VCaP (cell line): ENCODE measurements around the gene SOX18.
A peak's percentile ranks its signal among the peaks of the same experiment; 100 is the strongest.

Experiments
- H3K27ac ChIP-seq: fragments of 450-650 bp; 2 replicates; pipeline ENCODE4 v1.5.1; 2017
- CTCF ChIP-seq: fragments of 450-650 bp; conservative IDR thresholded peaks from 2 replicates; pipeline ENCODE4 v1.5.1; 2017; ENCODE audit warnings: mild to moderate bottlenecking, moderate library complexity

Gene SOX18

GRCh38 chr20:64032706-64033624 lies 16.5 kb downstream of the SOX18 start:
- TF ChIP-seq CTCF = no peak
- no peak overlapping the region for H3K27ac ChIP-seq

- TF ChIP-seq CTCF = no peak
- peak overlapping the region; percentile 59; the same call in 1 of the 2 replicates for H3K27ac ChIP-seq
Measured at GRCh38 chr20:64031822-64032314, 17.6 kb downstream of the SOX18 start.

GRCh38 chr20:64030371-64031134 lies 18.9 kb downstream of the SOX18 start:
- H3K27ac ChIP-seq = peak overlapping the region; percentile 59
- TF ChIP-seq CTCF = no peak

GRCh38 chr20:64029293-64030117 lies 19.9 kb downstream of the SOX18 start:
- peak overlapping the region; percentile 59 for H3K27ac ChIP-seq
- TF ChIP-seq CTCF = no peak

- H3K27ac ChIP-seq = no peak overlapping the region; the same call in 1 of the 2 replicates
- TF ChIP-seq CTCF = no peak
Measured at GRCh38 chr20:64027981-64028685, 21.3 kb downstream of the SOX18 start.

GRCh38 chr20:64025826-64026412 lies 23.5 kb downstream of the SOX18 start:
- no peak for TF ChIP-seq CTCF
- no peak overlapping the region for H3K27ac ChIP-seq
